Thoracic aorta (tissue), 2 donors: ENCODE measurements around the gene UBL5. TPM values are rescaled to one million over a fixed set of nuclear protein-coding genes. Genes with fewer than 3 reads are reported as not detected.

ENCODE experiments used
- ATAC-seq: fragments of 150-250 bp; one replicate; pipeline ENCODE4 v1.8.0; 2017; ENCODE audit warnings: low read depth; ENCODE audit not compliant: insufficient number of reproducible peaks, low FRiP score
- DNase-seq: peaks from one replicate; pipeline ENCODE4 v3.0.0-alpha.2; 2020; ENCODE audit warnings: low spot score
- H3K27ac ChIP-seq, 2 donors: fragments of 200-600 bp; sonication (generic); 1 replicate in 1 of 2; 2 replicates in 1 of 2; pipeline ENCODE4 v1.5.1; 2016; ENCODE audit warnings: mild to moderate bottlenecking in 2 of 2, moderate library complexity in 2 of 2
- H3K27me3 ChIP-seq: fragments of 200-600 bp; sonication (generic); replicated peaks from 2 replicates; pipeline ENCODE4 v1.6.0; 2016; ENCODE audit warnings: mild to moderate bottlenecking; ENCODE audit not compliant: insufficient read depth
- H3K36me3 ChIP-seq: fragments of 200-600 bp; sonication (generic); one replicate; pipeline ENCODE4 v1.5.1; 2016
- H3K4me1 ChIP-seq, 2 donors: fragments of 200-600 bp; sonication (generic); 1 replicate in 1 of 2; 2 replicates in 1 of 2; pipeline versions ENCODE4 v1.5.1 to v1.6.0; 2016; ENCODE audit warnings: low read depth in 2 of 2, mild to moderate bottlenecking in 1 of 2; ENCODE audit not compliant: control insufficient read depth in 1 of 2
- H3K4me3 ChIP-seq: fragments of 200-600 bp; sonication (generic); 2 replicates; pipeline ENCODE4 v1.5.1; 2016; ENCODE audit warnings: mild to moderate bottlenecking
- H3K9me3 ChIP-seq: fragments of 200-600 bp; sonication (generic); 2 replicates; pipeline ENCODE4 v1.5.1; 2016
- CTCF ChIP-seq: fragments of 200-600 bp; sonication (generic); IDR thresholded peaks from one replicate; pipeline ENCODE4 v1.5.1; 2019; ENCODE audit warnings: antibody characterized with exemption
- total RNA-seq, 2 donors: library from RNA; depleted of rRNA; stranded (reverse); fragments of >200 nt; gene quantifications; one replicate each; pipeline versions ENCODE4 v1.1.0 to v1.2.3, GENCODE V29; 2016

The UBL5 gene
- total RNA-seq, 2 donors from 2014 or later, result 210 to 414 TPM

GRCh38 chr19:9801976-9802375 lies 25.7 kb upstream of the UBL5 start:
- H3K27ac ChIP-seq, result no peak overlapping the region
- DNase-seq (no peak), ATAC-seq (no peak)
- no peaks in the 10 kb centered on the region for H3K27me3 ChIP-seq
- H3K36me3 ChIP-seq, result no peaks in the 10 kb centered on the region
- no peak overlapping the region for H3K4me3 ChIP-seq
- TF ChIP-seq CTCF, result no peak
- no peaks in the 10 kb centered on the region for H3K9me3 ChIP-seq
- H3K4me1 ChIP-seq, result no peaks in the 10 kb centered on the region

GRCh38 chr19:9806803-9807202 lies 20.9 kb upstream of the UBL5 start:
- ATAC-seq, result no peak

GRCh38 chr19:9808855-9809824 lies 18.6 kb upstream of the UBL5 start:
- DNase-seq (no peak), ATAC-seq (no peak)
- no peaks in the 10 kb centered on the region for H3K9me3 ChIP-seq
- no peaks in the 10 kb centered on the region for H3K27me3 ChIP-seq
- H3K4me1 ChIP-seq, result no peaks in the 10 kb centered on the region
- TF ChIP-seq CTCF, result no peak
- H3K4me3 ChIP-seq, result no peak overlapping the region
- H3K27ac ChIP-seq, result no peak overlapping the region
- H3K36me3 ChIP-seq, result peaks cover 33% of the 10 kb centered on the region

More at GRCh38 chr19:9806803-9807202, 20.9 kb upstream of the UBL5 start:
- TF ChIP-seq CTCF, result no peak
- DNase-seq, result no peak
- no peak overlapping the region for H3K4me3 ChIP-seq
- H3K27me3 ChIP-seq, result no peaks in the 10 kb centered on the region
- no peaks in the 10 kb centered on the region for H3K4me1 ChIP-seq
- no peak overlapping the region for H3K27ac ChIP-seq
- peaks cover 28% of the 10 kb centered on the region for H3K36me3 ChIP-seq
- no peaks in the 10 kb centered on the region for H3K9me3 ChIP-seq

DNA sequence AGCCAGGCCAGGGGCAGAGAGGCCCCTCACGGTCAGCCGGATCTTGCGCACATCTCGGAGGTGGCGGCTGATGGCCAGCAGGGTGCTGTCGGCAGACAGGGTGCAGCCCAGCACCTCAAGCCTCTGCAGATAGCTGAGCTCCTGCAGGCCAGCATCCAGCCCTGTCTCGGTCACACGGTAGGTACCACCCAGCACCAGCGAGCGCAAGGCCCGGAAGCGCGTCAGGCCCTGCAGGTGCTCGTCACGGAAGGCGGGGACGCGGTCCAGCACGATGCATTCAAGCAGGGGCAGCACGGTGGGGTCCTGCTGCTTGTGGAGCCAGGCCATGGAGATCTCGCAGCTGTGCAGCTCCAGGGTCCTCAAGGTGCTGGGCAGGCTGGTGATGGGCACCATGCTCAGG lies 16.6 kb upstream of the UBL5 start:
- peaks cover 36% of the 10 kb centered on the region for H3K36me3 ChIP-seq
- H3K27ac ChIP-seq, result no peak overlapping the region
- H3K27me3 ChIP-seq, result no peaks in the 10 kb centered on the region
- ATAC-seq (no peak), DNase-seq (no peak)
- no peak for TF ChIP-seq CTCF
- no peaks in the 10 kb centered on the region for H3K9me3 ChIP-seq
- H3K4me1 ChIP-seq, result no peaks in the 10 kb centered on the region
- no peak overlapping the region for H3K4me3 ChIP-seq

DNA sequence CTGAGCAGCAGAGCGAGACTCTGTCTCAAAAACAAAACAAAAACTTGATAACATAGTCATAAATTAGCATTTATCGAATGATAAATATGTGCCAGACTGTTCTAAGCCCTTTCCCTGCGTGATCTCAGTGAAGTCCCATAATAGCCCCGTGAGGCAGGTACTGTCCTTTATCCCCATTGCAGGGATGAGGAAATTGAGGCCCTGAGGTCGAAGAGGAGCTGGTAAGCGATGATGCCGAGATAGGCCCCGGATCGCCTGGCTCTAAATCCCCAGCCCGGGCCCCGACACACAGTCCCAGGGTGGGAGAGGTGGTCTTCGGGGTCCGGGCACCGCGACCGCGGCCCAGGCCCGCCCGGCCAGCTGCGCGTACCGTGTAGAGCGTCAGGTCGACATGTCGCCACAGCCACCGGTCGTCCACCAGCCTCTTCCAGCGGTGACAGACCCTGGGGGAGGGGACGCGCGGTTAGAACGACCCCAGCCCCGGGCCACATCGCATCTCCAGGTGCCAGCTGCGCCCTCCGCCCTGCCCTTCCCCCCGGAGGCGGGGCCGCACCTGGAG lies 9.5 kb upstream of the UBL5 start:
- ATAC-seq (no peak), DNase-seq (no peak)
- peak overlapping the region; percentile 99 for H3K4me3 ChIP-seq
- no peak for TF ChIP-seq CTCF
- H3K27ac ChIP-seq, result peak overlapping the region; percentile 90 to 99
- no peaks in the 10 kb centered on the region for H3K27me3 ChIP-seq
- H3K36me3 ChIP-seq, result peaks cover 7% of the 10 kb centered on the region
- peaks cover 4 to 25% of the 10 kb centered on the region in 2 donors for H3K4me1 ChIP-seq
- no peaks in the 10 kb centered on the region for H3K9me3 ChIP-seq
